ENCODE results near the gene F11R.

DNA sequence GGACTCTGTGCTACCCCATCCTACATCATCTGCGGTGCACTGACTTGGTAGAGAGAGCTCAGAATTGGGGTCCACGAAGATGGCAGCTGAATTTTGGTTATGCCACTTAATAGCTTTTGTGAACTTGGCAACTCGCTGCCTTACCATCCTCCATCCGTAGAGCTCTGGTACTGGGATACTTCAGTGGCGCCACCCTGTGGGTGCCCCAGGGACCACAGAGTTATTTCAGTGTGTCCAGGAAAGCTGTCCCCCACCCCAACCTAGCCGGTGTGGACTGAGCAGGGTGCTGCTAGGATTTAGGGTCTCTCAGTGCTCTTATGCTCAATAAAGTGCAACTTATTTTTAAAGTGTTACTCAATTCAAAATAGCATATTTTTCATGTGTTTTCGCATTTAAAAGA, 33.9 kb upstream of the F11R start:
- TF ChIP-seq ZNF274 (IDR thresholded peaks at IDR 0.05; ENCODE audit: low read depth, low read length) (no peak), YY1 (IDR thresholded peaks at IDR 0.05; ENCODE audit: insufficient read depth, insufficient read length) (no peak)

Data from NT2/D1 (cell line).